Astrocyte (in vitro differentiated cells and primary cell): ENCODE results near the gene RIIAD1.

Experiments used
- EZH2 ChIP-seq: IDR thresholded peaks from 2 replicates; pipeline ENCODE4 v1.6.1; 2012; ENCODE audit warnings: mild to moderate bottlenecking, low read length, inconsistent platforms; ENCODE audit not compliant: insufficient read depth
- TF ChIP-seq, protein P1 (sequence below): IDR thresholded peaks from 2 replicates; pipeline ENCODE4 v1.5.1; 2011; ENCODE audit warnings: low read depth, mild to moderate bottlenecking, inconsistent platforms, low read length, moderate library complexity; ENCODE audit not compliant: insufficient read depth

DNA sequence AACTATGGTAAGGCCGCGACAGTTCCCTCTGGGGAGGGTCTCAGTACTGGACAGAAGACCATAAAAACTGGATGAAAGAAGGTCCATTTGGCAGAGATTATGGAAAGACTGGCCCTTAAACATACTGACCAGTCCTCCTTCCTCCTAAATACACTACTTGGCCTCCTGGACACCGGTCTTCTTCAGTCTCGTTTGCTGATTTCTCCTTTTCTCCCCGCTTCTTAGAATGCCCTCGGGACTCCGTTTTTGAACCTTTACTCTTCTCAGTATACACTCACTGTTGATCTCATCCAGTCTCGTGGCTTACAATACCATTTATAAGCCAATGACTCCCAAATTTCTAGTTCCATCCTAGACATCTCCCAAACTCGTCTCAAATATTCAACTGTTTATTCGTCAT lies 42.7 kb downstream of the RIIAD1 start:
- TF ChIP-seq EZH2: no peak
- TF ChIP-seq, protein P1, sequence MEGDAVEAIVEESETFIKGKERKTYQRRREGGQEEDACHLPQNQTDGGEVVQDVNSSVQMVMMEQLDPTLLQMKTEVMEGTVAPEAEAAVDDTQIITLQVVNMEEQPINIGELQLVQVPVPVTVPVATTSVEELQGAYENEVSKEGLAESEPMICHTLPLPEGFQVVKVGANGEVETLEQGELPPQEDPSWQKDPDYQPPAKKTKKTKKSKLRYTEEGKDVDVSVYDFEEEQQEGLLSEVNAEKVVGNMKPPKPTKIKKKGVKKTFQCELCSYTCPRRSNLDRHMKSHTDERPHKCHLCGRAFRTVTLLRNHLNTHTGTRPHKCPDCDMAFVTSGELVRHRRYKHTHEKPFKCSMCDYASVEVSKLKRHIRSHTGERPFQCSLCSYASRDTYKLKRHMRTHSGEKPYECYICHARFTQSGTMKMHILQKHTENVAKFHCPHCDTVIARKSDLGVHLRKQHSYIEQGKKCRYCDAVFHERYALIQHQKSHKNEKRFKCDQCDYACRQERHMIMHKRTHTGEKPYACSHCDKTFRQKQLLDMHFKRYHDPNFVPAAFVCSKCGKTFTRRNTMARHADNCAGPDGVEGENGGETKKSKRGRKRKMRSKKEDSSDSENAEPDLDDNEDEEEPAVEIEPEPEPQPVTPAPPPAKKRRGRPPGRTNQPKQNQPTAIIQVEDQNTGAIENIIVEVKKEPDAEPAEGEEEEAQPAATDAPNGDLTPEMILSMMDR: no peak
